Karpas-422 (cell line): Measurements from ENCODE around the gene CD276. TPM values are rescaled to one million over a fixed set of nuclear protein-coding genes. Genes with fewer than 3 reads are reported as not detected.

Source experiments
- DNase-seq: peaks from one replicate; pipeline ENCODE4 v3.0.0-alpha.2; 2015
- H2AFZ ChIP-seq: fragments of 200-600 bp; sonication (generic); 2 replicates; pipeline ENCODE4 v1.6.1; 2014; ENCODE audit warnings: antibody characterized with exemption, low read length, mixed read lengths
- H3K27ac ChIP-seq: fragments of 200-600 bp; sonication (generic); 2 replicates; pipeline ENCODE4 v1.5.1; 2014; ENCODE audit warnings: mild to moderate bottlenecking, low read length, moderate library complexity
- H3K27me3 ChIP-seq: fragments of 200-600 bp; sonication (generic); 2 replicates; pipeline ENCODE4 v1.6.1; 2014; ENCODE audit warnings: low read length, mixed read lengths
- H3K36me3 ChIP-seq: fragments of 200-600 bp; sonication (generic); 2 replicates; pipeline ENCODE4 v1.6.1; 2014; ENCODE audit warnings: low read length, mixed read lengths; ENCODE audit not compliant: insufficient read depth
- H3K4me1 ChIP-seq: fragments of 200-600 bp; sonication (generic); 2 replicates; pipeline ENCODE4 v1.6.1; 2014; ENCODE audit warnings: mild to moderate bottlenecking, low read length, mixed read lengths
- H3K4me2 ChIP-seq: fragments of 200-600 bp; sonication (generic); 2 replicates; pipeline ENCODE4 v1.6.1; 2014; ENCODE audit warnings: low read length, low read depth, mild to moderate bottlenecking; ENCODE audit not compliant: poor library complexity, severe bottlenecking
- H3K4me3 ChIP-seq: fragments of 200-600 bp; sonication (generic); 2 replicates; pipeline ENCODE4 v1.5.1; 2014; ENCODE audit warnings: mild to moderate bottlenecking, antibody characterized with exemption, low read length, mixed read lengths
- H3K79me2 ChIP-seq: fragments of 200-600 bp; sonication (generic); 2 replicates; pipeline ENCODE4 v1.6.1; 2014; ENCODE audit warnings: mild to moderate bottlenecking, low read length, mixed read lengths
- H3K9ac ChIP-seq: fragments of 200-600 bp; sonication (generic); 2 replicates; pipeline ENCODE4 v1.6.0; 2014; ENCODE audit warnings: low read length
- H3K9me2 ChIP-seq: fragments of 200-600 bp; sonication (generic), shearing (Covaris generic); replicated peaks from 2 replicates; pipeline ENCODE4 v1.6.0; 2014; ENCODE audit warnings: mild to moderate bottlenecking, low read length, moderate library complexity; ENCODE audit not compliant: insufficient read depth
- H3K9me3 ChIP-seq: fragments of 300-700, 200-600 bp; sonication (generic); 2 replicates; pipeline ENCODE4 v1.6.1; 2014; ENCODE audit warnings: low read length, mixed read lengths
- H4K20me1 ChIP-seq: fragments of 200-600 bp; sonication (generic); 2 replicates; pipeline ENCODE4 v1.6.1; 2014; ENCODE audit warnings: mild to moderate bottlenecking, antibody characterized with exemption, low read length, low read depth; ENCODE audit not compliant: insufficient read depth
- total RNA-seq: library from RNA; depleted of rRNA; stranded (reverse); fragments of >200 nt; shearing (Covaris generic); gene quantifications from 2 replicates; pipeline ENCODE4 v1.2.3, GENCODE V29; 2014; ENCODE audit warnings: low replicate concordance

The CD276 gene
- total RNA-seq, 1 experiment from 2014 or later = not detected

DNA sequence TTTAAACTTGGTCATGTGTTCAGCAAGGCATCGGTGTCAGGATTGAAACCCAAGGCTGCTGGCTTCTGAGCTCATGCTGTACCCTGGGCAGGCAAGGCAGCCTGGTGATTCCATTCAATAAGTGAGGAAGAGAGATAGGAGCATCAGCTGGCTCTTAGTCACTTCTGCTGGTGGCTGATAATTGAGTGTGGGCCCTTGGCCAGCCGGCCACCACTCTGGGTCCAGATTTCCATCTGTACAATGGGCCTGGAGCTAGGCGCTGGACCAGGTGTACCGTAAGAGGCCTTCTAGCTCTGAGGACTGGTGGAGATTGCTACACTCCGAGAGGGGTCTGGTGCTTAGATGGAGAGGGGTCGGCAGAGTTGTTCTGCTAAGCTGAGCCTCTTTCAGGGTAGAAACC lies 4.3 kb downstream of the CD276 start:
- no peaks in the 10 kb centered on the region for H4K20me1 ChIP-seq
- no peak overlapping the region for H3K4me2 ChIP-seq
- H2AFZ ChIP-seq = no peak overlapping the region
- DNase-seq = no peak
- no peak overlapping the region for H3K27ac ChIP-seq
- H3K9me2 ChIP-seq = no peaks in the 10 kb centered on the region
- no peaks in the 10 kb centered on the region for H3K9me3 ChIP-seq
- no peaks in the 10 kb centered on the region for H3K36me3 ChIP-seq
- H3K79me2 ChIP-seq = no peaks in the 10 kb centered on the region
- no peak overlapping the region for H3K4me3 ChIP-seq
- H3K27me3 ChIP-seq = no peaks in the 10 kb centered on the region
- no peak overlapping the region for H3K9ac ChIP-seq
- no peaks in the 10 kb centered on the region for H3K4me1 ChIP-seq

DNA sequence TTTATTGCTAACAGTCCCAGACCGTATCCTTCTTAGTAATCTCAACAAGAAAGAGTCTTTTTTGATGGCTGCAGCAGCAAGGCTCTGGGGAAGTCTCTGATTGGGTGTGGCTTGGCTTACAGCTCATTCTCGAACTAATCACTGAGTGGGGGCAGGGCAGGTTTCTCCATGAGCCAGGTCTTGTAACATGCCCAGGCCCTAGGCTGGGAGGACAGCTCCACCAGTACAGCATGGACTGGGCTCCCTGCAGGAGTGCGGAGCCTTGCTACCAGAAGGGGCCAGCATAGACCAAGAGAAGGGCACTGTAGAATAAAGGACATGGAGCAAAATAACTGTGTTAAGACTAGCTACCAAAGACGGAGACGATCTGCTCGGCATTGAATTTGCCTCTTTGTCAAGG lies 7.2 kb downstream of the CD276 start:
- H3K4me2 ChIP-seq = no peak overlapping the region
- no peak overlapping the region for H3K4me3 ChIP-seq
- no peak overlapping the region for H2AFZ ChIP-seq
- no peak overlapping the region for H3K27ac ChIP-seq
- no peaks in the 10 kb centered on the region for H3K4me1 ChIP-seq
- no peaks in the 10 kb centered on the region for H3K27me3 ChIP-seq
- H3K9me3 ChIP-seq = no peaks in the 10 kb centered on the region
- no peaks in the 10 kb centered on the region for H3K36me3 ChIP-seq
- no peak for DNase-seq
- no peaks in the 10 kb centered on the region for H3K79me2 ChIP-seq
- H3K9ac ChIP-seq = no peak overlapping the region
- no peaks in the 10 kb centered on the region for H4K20me1 ChIP-seq
- H3K9me2 ChIP-seq = no peaks in the 10 kb centered on the region

DNA sequence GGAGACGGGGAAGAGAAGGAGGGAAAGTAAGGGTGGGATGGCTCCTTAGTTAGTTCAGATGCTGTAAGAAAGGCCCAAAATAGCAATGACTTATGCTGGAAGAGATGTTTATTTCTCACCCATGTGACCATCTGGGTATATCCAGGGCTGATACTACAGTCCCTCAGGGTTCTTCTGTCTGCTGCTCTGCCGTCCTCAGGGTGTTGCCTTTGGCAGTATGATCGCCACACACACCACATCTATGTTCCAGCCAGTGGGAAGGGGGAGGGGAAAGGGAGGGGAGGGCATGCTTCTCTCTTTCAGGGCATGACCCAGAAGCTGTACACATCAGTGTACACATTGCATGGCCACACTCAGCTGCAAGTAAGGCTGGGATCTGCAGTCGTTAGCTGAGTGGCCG lies 10.2 kb downstream of the CD276 start:
- Histone ChIP-seq H3K27me3 (no peaks in the 10 kb centered on the region), H2AFZ (no peak overlapping the region), H3K79me2 (no peaks in the 10 kb centered on the region), H3K4me3 (no peak overlapping the region), H3K9ac (no peak overlapping the region), H3K4me2 (no peak overlapping the region), H3K9me2 (no peaks in the 10 kb centered on the region), H4K20me1 (no peaks in the 10 kb centered on the region), H3K4me1 (no peaks in the 10 kb centered on the region), H3K9me3 (no peaks in the 10 kb centered on the region), H3K27ac (no peak overlapping the region), H3K36me3 (no peaks in the 10 kb centered on the region)
- no peak for DNase-seq

DNA sequence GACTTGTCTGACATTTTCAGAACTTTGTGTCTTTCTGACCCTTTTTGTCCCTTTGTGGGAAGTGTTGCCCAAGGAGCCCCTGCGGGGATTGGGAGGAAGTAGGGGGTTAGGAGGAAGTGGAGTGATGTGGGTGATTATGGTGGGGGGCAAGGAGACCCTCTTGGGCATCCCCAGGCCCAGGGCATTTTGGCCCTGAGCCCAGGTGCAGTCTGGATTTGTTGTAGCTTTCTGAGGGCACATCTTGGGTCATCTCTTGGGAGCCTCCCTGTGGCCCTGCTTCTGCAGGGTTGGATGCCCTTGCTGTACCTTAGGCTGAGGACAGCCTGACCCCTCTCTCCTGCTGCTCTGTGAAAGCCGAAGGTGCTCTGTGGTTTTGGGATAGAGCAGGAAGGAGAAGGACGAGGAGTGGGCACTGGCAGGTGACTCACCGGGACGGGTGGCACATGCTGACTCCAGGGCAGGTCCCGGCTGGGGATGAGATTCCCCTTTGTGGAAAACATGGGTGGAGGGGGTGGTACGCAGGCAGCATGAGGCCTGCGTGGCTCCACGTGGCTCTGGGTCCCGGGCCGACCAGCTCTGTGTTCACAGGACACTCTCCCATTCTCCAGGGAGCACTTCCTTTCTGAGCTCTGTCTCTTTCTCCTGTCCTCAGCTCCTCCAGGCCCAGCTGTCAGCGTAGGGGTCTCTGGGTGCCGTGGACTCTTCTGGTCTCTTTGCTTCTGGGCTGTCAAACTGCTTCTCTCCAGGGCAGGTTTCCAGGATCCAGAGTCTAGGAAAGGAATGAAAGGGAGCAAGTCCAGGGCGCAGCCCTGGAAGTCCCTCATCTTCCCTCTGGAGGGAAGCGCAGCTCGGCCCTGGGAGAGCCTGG lies 11.8 kb downstream of the CD276 start:
- H3K79me2 ChIP-seq = no peaks in the 10 kb centered on the region
- H3K9ac ChIP-seq = no peak overlapping the region
- no peaks in the 10 kb centered on the region for H4K20me1 ChIP-seq
- no peaks in the 10 kb centered on the region for H3K9me2 ChIP-seq
- H3K4me3 ChIP-seq = no peak overlapping the region
- DNase-seq = no peak
- no peaks in the 10 kb centered on the region for H3K9me3 ChIP-seq
- H3K4me1 ChIP-seq = no peaks in the 10 kb centered on the region
- H3K4me2 ChIP-seq = no peak overlapping the region
- H2AFZ ChIP-seq = no peak overlapping the region
- no peaks in the 10 kb centered on the region for H3K27me3 ChIP-seq
- H3K36me3 ChIP-seq = no peaks in the 10 kb centered on the region
- no peak overlapping the region for H3K27ac ChIP-seq

DNA sequence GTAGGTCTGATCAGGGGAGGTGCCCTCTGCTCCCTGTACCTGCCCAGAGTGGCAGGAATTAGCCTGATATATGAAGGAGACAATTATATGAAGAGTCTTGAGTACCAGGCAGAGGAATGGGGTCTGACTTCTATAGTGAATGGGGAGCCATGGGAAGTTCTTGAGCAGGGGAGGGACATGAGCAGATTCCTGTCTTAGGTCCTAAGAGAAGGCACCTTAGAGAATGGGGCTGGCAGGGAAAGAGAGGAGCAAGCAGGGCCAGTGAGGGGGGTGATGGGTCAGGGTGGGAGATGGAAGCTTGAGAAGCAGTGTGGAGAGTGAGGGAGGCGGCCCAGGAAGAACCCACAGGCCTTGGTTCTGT lies 12.4 kb downstream of the CD276 start:
- H3K27me3 ChIP-seq = no peaks in the 10 kb centered on the region
- no peak overlapping the region for H3K9ac ChIP-seq
- H3K79me2 ChIP-seq = no peaks in the 10 kb centered on the region
- H3K4me2 ChIP-seq = no peak overlapping the region
- no peak overlapping the region for H3K4me3 ChIP-seq
- H3K36me3 ChIP-seq = no peaks in the 10 kb centered on the region
- no peaks in the 10 kb centered on the region for H3K9me3 ChIP-seq
- H3K27ac ChIP-seq = no peak overlapping the region
- no peaks in the 10 kb centered on the region for H3K4me1 ChIP-seq
- no peak overlapping the region for H2AFZ ChIP-seq
- H4K20me1 ChIP-seq = no peaks in the 10 kb centered on the region
- no peak for DNase-seq
- H3K9me2 ChIP-seq = no peaks in the 10 kb centered on the region

DNA sequence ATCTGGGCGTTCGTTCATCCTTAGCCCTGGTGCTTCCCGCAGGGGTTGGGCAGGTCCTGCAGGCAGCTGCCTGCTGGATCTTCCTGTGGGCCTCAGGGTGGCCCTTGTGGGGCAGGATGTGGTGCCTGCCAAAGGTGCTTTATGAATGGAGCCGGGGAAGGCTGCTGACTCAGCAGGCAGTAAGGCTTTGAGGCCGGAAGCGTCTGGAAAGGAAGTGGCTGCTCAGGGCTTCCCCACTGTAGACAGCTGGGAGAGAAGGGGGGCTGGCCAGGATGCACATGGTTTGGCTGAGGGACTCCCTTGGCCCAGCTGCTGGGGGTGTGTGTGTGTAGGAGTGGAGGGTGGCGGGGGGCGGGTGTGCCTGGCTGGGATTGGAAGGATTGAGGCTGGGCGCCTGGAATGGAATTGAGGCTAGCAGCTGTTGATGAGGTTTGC lies 12.9 kb downstream of the CD276 start:
- Histone ChIP-seq H3K4me2 (no peak overlapping the region), H3K79me2 (no peaks in the 10 kb centered on the region), H4K20me1 (no peaks in the 10 kb centered on the region), H3K27ac (no peak overlapping the region), H3K36me3 (no peaks in the 10 kb centered on the region), H3K27me3 (no peaks in the 10 kb centered on the region), H3K4me1 (no peaks in the 10 kb centered on the region), H3K9ac (no peak overlapping the region), H3K4me3 (no peak overlapping the region), H2AFZ (no peak overlapping the region), H3K9me3 (no peaks in the 10 kb centered on the region), H3K9me2 (no peaks in the 10 kb centered on the region)
- peak; percentile 43 for DNase-seq

DNA sequence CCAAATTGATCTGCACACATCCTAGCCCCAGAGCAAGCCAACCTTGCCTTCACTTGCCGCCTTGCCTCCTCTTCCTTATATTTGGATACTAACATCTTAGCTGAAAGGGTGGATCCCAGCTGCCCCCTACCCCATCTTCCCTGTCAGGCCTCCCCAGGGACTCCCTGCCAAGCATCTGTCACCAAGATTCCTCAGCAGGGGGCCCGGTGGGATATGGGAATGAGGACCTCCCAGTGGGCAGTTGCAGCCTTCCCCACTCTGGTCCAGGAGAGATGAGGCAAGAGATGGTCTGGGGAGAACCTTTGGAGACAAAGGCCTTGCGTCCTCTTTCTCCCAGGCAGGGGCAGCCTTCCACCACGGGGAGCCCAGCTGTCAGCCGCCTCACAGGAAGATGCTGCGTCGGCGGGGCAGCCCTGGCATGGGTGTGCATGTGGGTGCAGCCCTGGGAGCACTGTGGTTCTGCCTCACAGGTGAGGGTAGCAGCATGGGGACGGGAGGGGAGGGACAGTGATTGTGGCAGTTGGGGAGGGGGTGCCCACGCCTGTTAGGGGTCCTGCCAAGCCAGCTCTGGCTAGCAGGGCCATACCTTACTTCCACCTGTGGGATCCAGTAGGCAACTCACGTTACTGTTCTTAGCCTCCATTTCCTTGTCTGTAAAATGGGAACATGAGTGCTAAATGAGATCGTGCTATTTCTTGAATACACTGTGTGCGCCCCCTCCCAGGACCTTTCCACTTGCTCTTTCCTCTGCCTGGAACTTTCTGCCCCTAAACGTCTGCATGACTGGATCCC lies 15.3 kb downstream of the CD276 start:
- no peak overlapping the region for H3K27ac ChIP-seq
- H3K9me2 ChIP-seq = no peaks in the 10 kb centered on the region
- no peaks in the 10 kb centered on the region for H3K36me3 ChIP-seq
- H4K20me1 ChIP-seq = no peaks in the 10 kb centered on the region
- H3K4me3 ChIP-seq = no peak overlapping the region
- H3K4me2 ChIP-seq = no peak overlapping the region
- H3K9ac ChIP-seq = no peak overlapping the region
- no peaks in the 10 kb centered on the region for H3K9me3 ChIP-seq
- no peak for DNase-seq
- no peaks in the 10 kb centered on the region for H3K27me3 ChIP-seq
- no peak overlapping the region for H2AFZ ChIP-seq
- H3K79me2 ChIP-seq = no peaks in the 10 kb centered on the region
- no peaks in the 10 kb centered on the region for H3K4me1 ChIP-seq

DNA sequence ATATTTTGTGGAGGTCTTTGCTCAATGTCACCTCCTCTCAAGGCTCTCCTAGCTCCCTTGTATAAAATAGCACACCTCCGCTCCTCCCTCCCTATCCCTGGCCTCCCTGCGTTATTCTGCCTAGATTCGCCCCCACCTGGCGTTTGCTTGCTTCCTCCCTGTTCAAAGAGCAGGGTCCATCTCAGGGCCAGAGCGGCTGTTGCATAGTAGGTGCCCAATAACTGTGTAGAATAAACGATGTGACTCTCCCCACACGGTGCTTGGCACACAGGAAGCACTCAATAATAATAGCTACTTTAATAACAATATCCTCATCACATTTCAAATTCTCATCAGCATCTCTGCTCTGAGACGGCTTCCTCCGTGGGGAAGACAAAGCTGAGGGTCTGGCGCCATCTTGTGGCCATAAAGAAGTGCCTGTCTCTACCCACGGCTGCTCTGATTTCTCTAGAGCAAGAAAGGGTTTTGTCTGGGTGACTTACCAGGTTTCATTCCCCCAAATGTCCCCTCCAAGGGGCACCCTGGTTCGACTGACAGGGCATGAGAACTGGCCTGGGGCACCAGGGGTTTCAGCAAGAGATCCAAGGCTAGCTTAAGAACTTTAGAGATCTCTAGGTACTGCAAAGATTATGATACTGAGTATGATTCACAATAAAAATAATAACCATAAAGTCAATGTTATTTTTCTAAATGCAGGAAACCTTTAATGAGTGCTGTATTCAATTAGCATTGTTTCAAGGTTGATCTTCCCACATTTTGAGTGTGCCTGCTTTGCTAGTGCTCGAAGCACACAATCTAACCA lies 16.1 kb downstream of the CD276 start:
- Histone ChIP-seq H3K27ac (no peak overlapping the region), H3K79me2 (no peaks in the 10 kb centered on the region), H3K9me3 (no peaks in the 10 kb centered on the region)

More for the DNA sequence above, 16.1 kb downstream of the CD276 start:
- Histone ChIP-seq H3K4me3 (no peak overlapping the region), H2AFZ (no peak overlapping the region), H3K36me3 (no peaks in the 10 kb centered on the region), H3K9ac (no peak overlapping the region), H3K9me2 (no peaks in the 10 kb centered on the region), H3K4me1 (no peaks in the 10 kb centered on the region), H3K4me2 (no peak overlapping the region), H3K27me3 (no peaks in the 10 kb centered on the region), H4K20me1 (no peaks in the 10 kb centered on the region)
- peak; percentile 93 for DNase-seq
